Liver (tissue), 9 donors: ENCODE measurements around the gene MACROD1. TPM values are rescaled to one million over a fixed set of nuclear protein-coding genes. Genes with fewer than 3 reads are reported as not detected.

Experiments
- DNase-seq: peaks from one replicate; pipeline ENCODE4 v3.0.0-alpha.2; 2017; ENCODE audit warnings: low spot score
- H3K27ac ChIP-seq, 2 donors: one replicate each; pipeline ENCODE4 v1.7.0; 2013; ENCODE audit warnings: inconsistent platforms in 2 of 2, low read length in 2 of 2, control low read depth in 1 of 2, low read depth in 1 of 2, mild to moderate bottlenecking in 1 of 2
- H3K27me3 ChIP-seq, 4 donors: one replicate each; pipeline versions ENCODE4 v1.6.1 to v1.7.0; 2013; ENCODE audit warnings: low read length in 3 of 4, inconsistent platforms in 1 of 4, mild to moderate bottlenecking in 1 of 4, moderate library complexity in 1 of 4; ENCODE audit not compliant: control insufficient read depth in 4 of 4, insufficient read depth in 4 of 4
- H3K36me3 ChIP-seq, 4 donors: one replicate each; pipeline versions ENCODE4 v1.6.1 to v1.7.0; 2013; ENCODE audit warnings: low read length in 3 of 4, mild to moderate bottlenecking in 3 of 4, low read depth in 1 of 4, moderate library complexity in 1 of 4; ENCODE audit not compliant: control insufficient read depth in 4 of 4, insufficient read depth in 3 of 4
- H3K4me1 ChIP-seq, 4 donors: one replicate each; pipeline versions ENCODE4 v1.6.1 to v1.7.0; 2013; ENCODE audit warnings: low read length in 3 of 4, mild to moderate bottlenecking in 3 of 4, moderate library complexity in 1 of 4; ENCODE audit not compliant: control insufficient read depth in 4 of 4, insufficient read depth in 4 of 4
- H3K4me3 ChIP-seq, 3 donors: one replicate each; pipeline versions ENCODE4 v1.6.1 to v1.7.0; 2013; ENCODE audit warnings: low read length in 3 of 3, control low read depth in 1 of 3, low read depth in 1 of 3, mild to moderate bottlenecking in 1 of 3
- H3K9ac ChIP-seq, 2 donors: one replicate each; pipeline ENCODE4 v1.7.0; 2013; ENCODE audit warnings: low read length in 2 of 2, mild to moderate bottlenecking in 2 of 2, moderate library complexity in 2 of 2, control low read depth in 1 of 2, low read depth in 1 of 2
- H3K9me3 ChIP-seq, 4 donors: one replicate each; pipeline versions ENCODE4 v1.6.1 to v1.7.0; 2013; ENCODE audit warnings: low read length in 3 of 4; ENCODE audit not compliant: control insufficient read depth in 4 of 4
- EGR1 ChIP-seq, 2 donors: IDR thresholded peaks; 2 replicates each; pipeline ENCODE4 v1.6.1; 2016 to 2018; ENCODE audit warnings: antibody characterized with exemption in 2 of 2, low read depth in 2 of 2
- FOXA1 ChIP-seq: IDR thresholded peaks from 2 replicates; pipeline ENCODE4 v1.6.1; 2016; ENCODE audit warnings: antibody characterized with exemption
- FOXA2 ChIP-seq: IDR thresholded peaks from 2 replicates; pipeline ENCODE4 v1.6.1; 2016; ENCODE audit warnings: antibody characterized with exemption
- GABPA ChIP-seq, 2 donors: IDR thresholded peaks in 1 of 2; conservative IDR thresholded peaks in 1 of 2; 2 replicates each; pipeline ENCODE4 v1.6.1; 2016; ENCODE audit warnings: antibody characterized with exemption in 2 of 2, mild to moderate bottlenecking in 1 of 2, moderate library complexity in 1 of 2
- HNF4A ChIP-seq, 2 donors: conservative IDR thresholded peaks; 2 replicates each; pipeline ENCODE4 v1.6.1; 2016; ENCODE audit warnings: antibody characterized with exemption in 2 of 2, mild to moderate bottlenecking in 2 of 2
- HNF4G ChIP-seq: IDR thresholded peaks from 2 replicates; pipeline ENCODE4 v1.6.1; 2016; ENCODE audit warnings: antibody characterized with exemption
- JUND ChIP-seq, 2 donors: IDR thresholded peaks; 2 replicates each; pipeline ENCODE4 v1.6.1; 2016; ENCODE audit warnings: antibody characterized with exemption in 2 of 2
- NR2F2 ChIP-seq: IDR thresholded peaks from 2 replicates; pipeline ENCODE4 v1.6.1; 2016; ENCODE audit warnings: antibody characterized with exemption
- RAD21 ChIP-seq, 2 donors: IDR thresholded peaks; 2 replicates each; pipeline ENCODE4 v1.6.1; 2016; ENCODE audit warnings: antibody characterized with exemption in 2 of 2, mild to moderate bottlenecking in 2 of 2
- RXRA ChIP-seq, 2 donors: IDR thresholded peaks; 2 replicates each; pipeline ENCODE4 v1.6.1; 2017 to 2018; ENCODE audit warnings: antibody characterized with exemption in 2 of 2, mild to moderate bottlenecking in 1 of 2
- SP1 ChIP-seq: IDR thresholded peaks from 2 replicates; pipeline ENCODE4 v1.6.1; 2018; ENCODE audit warnings: antibody characterized with exemption, mild to moderate bottlenecking
- TAF1 ChIP-seq: conservative IDR thresholded peaks from 2 replicates; pipeline ENCODE4 v1.6.1; 2016; ENCODE audit warnings: antibody characterized with exemption, mild to moderate bottlenecking
- YY1 ChIP-seq: IDR thresholded peaks from 2 replicates; pipeline ENCODE4 v1.6.1; 2016; ENCODE audit warnings: antibody characterized with exemption, mild to moderate bottlenecking
- WGBS: extraction: QIAGEN DNeasy Blood & Tissue Kit; methylation state at CpG from one replicate; pipeline ENCODE4 v1.1.7; 2013; 5-methylcytosine and 5-hydroxymethylcytosine counted together
- polyA plus RNA-seq, 2 donors: library from polyadenylated mRNA; stranded (reverse) in 1 of 2; unstranded in 1 of 2; fragments of 200-250 nt in 1 of 2; fragments of >200 nt in 1 of 2; fragmentation: Nextera tagmentation in 1 of 2; extraction: Ambion mirVana in 1 of 2; gene quantifications; one replicate each; pipeline versions ENCODE4 v1.2.1 to v1.2.3, GENCODE V29; 2013 to 2015
- total RNA-seq, 2 donors: library from RNA; depleted of rRNA; stranded (reverse); fragments of >200 nt; gene quantifications; one replicate each; pipeline ENCODE4 v1.2.3, GENCODE V29; 2014
- TF ChIP-seq, protein P1 (sequence below): IDR thresholded peaks from 2 replicates; pipeline ENCODE4 v1.6.1; 2016; ENCODE audit warnings: antibody characterized with exemption
- TF ChIP-seq, protein P2 (sequence below): IDR thresholded peaks from 2 replicates; pipeline ENCODE4 v1.6.1; 2016; ENCODE audit warnings: antibody characterized with exemption, mild to moderate bottlenecking
- TF ChIP-seq, protein P3 (sequence below): IDR thresholded peaks from 2 replicates; pipeline ENCODE4 v1.6.1; 2016; ENCODE audit warnings: antibody characterized with exemption
- TF ChIP-seq, protein P4 (sequence below): fragments of 150-350 bp; IDR thresholded peaks from 2 replicates; pipeline ENCODE4 v1.5.1; 2017; ENCODE audit warnings: improper control_type of control experiment, low read depth, low read length; ENCODE audit not compliant: missing input control
- TF ChIP-seq, protein P5 (sequence below): IDR thresholded peaks from 2 replicates; pipeline ENCODE4 v1.6.1; 2016; ENCODE audit warnings: antibody characterized with exemption
- donor health status: healthy.
- donor health status: healthy.
- donor health status: healthy.
- donor health status: healthy.
- donor health status: healthy.

Gene MACROD1
- total and polyA plus RNA-seq, 4 donors: 8.9 to 25.9 (median 13.1) TPM

DNA sequence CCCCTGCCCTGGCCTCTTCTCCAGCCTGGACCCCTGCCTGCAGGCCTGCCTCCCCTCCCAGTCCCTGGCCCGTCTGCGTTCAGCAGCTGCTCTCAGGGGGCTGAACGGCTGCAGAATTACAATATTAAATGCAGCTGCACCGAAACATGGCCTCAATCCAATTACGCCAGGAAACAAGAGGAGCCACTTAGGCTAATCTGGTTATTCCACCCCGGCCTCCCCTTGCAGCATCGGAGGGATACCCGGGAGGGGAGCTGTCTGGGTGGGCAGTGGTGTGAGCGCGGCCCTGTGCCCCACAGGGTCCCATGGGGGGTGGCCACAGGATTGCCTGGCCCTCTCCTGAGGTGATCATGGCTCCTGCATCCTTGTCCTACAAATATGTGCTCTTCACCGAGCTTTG is 87.6 kb downstream of the MACROD1 start:
- Histone ChIP-seq H3K9me3 (no peaks in the 10 kb centered on the region), H3K4me1 (no peaks in the 10 kb centered on the region), H3K27me3 (no peaks in the 10 kb centered on the region), H3K36me3 (no peaks in the 10 kb centered on the region), H3K9ac (no peak overlapping the region), H3K4me3 (no peak overlapping the region), H3K27ac (no peak overlapping the region)
- TF ChIP-seq, protein P1, sequence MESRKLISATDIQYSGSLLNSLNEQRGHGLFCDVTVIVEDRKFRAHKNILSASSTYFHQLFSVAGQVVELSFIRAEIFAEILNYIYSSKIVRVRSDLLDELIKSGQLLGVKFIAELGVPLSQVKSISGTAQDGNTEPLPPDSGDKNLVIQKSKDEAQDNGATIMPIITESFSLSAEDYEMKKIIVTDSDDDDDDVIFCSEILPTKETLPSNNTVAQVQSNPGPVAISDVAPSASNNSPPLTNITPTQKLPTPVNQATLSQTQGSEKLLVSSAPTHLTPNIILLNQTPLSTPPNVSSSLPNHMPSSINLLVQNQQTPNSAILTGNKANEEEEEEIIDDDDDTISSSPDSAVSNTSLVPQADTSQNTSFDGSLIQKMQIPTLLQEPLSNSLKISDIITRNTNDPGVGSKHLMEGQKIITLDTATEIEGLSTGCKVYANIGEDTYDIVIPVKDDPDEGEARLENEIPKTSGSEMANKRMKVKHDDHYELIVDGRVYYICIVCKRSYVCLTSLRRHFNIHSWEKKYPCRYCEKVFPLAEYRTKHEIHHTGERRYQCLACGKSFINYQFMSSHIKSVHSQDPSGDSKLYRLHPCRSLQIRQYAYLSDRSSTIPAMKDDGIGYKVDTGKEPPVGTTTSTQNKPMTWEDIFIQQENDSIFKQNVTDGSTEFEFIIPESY: no peak
- TF ChIP-seq, protein P2, sequence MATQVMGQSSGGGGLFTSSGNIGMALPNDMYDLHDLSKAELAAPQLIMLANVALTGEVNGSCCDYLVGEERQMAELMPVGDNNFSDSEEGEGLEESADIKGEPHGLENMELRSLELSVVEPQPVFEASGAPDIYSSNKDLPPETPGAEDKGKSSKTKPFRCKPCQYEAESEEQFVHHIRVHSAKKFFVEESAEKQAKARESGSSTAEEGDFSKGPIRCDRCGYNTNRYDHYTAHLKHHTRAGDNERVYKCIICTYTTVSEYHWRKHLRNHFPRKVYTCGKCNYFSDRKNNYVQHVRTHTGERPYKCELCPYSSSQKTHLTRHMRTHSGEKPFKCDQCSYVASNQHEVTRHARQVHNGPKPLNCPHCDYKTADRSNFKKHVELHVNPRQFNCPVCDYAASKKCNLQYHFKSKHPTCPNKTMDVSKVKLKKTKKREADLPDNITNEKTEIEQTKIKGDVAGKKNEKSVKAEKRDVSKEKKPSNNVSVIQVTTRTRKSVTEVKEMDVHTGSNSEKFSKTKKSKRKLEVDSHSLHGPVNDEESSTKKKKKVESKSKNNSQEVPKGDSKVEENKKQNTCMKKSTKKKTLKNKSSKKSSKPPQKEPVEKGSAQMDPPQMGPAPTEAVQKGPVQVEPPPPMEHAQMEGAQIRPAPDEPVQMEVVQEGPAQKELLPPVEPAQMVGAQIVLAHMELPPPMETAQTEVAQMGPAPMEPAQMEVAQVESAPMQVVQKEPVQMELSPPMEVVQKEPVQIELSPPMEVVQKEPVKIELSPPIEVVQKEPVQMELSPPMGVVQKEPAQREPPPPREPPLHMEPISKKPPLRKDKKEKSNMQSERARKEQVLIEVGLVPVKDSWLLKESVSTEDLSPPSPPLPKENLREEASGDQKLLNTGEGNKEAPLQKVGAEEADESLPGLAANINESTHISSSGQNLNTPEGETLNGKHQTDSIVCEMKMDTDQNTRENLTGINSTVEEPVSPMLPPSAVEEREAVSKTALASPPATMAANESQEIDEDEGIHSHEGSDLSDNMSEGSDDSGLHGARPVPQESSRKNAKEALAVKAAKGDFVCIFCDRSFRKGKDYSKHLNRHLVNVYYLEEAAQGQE: no peak
- TF ChIP-seq RAD21 (IDR thresholded peaks at IDR 0.05) (no peak), HNF4G (no peak), GABPA (IDR thresholded peaks at IDR 0.05 in 1 of 2, conservative IDR thresholded peaks at IDR 0.05 in 1 of 2) (no peak), TAF1 (no peak), FOXA2 (no peak), JUND (IDR thresholded peaks at IDR 0.05) (no peak), FOXA1 (no peak), SP1 (no peak), NR2F2 (no peak), EGR1 (IDR thresholded peaks at IDR 0.05; ENCODE audit: low read depth in 2 of 2) (no peak), HNF4A (conservative IDR thresholded peaks at IDR 0.05) (no peak), YY1 (no peak), RXRA (IDR thresholded peaks at IDR 0.05) (no peak)
- TF ChIP-seq, protein P3, sequence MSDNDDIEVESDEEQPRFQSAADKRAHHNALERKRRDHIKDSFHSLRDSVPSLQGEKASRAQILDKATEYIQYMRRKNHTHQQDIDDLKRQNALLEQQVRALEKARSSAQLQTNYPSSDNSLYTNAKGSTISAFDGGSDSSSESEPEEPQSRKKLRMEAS: no peak
- TF ChIP-seq, protein P4, sequence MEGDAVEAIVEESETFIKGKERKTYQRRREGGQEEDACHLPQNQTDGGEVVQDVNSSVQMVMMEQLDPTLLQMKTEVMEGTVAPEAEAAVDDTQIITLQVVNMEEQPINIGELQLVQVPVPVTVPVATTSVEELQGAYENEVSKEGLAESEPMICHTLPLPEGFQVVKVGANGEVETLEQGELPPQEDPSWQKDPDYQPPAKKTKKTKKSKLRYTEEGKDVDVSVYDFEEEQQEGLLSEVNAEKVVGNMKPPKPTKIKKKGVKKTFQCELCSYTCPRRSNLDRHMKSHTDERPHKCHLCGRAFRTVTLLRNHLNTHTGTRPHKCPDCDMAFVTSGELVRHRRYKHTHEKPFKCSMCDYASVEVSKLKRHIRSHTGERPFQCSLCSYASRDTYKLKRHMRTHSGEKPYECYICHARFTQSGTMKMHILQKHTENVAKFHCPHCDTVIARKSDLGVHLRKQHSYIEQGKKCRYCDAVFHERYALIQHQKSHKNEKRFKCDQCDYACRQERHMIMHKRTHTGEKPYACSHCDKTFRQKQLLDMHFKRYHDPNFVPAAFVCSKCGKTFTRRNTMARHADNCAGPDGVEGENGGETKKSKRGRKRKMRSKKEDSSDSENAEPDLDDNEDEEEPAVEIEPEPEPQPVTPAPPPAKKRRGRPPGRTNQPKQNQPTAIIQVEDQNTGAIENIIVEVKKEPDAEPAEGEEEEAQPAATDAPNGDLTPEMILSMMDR: no peak
- TF ChIP-seq, protein P5, sequence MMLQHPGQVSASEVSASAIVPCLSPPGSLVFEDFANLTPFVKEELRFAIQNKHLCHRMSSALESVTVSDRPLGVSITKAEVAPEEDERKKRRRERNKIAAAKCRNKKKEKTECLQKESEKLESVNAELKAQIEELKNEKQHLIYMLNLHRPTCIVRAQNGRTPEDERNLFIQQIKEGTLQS: no peak
- no peak for DNase-seq
- WGBS: 91% methylated on average over 11 of the region's 11 CpGs
